GM13976 (cell line): ENCODE measurements around the gene IFNK.
A peak's percentile ranks its signal among the peaks of the same experiment; 100 is the strongest.

Experiments used
- DNase-seq: peaks from one replicate; pipeline ENCODE4 v3.0.0; 2012; ENCODE audit warnings: low spot score
- CTCF ChIP-seq: IDR thresholded peaks from 2 replicates; pipeline ENCODE4 v1.5.1; 2012; ENCODE audit warnings: borderline replicate concordance, mild to moderate bottlenecking; ENCODE audit not compliant: insufficient read depth; ENCODE audit errors: extremely low read depth, missing control alignments, control extremely low read depth
- in situ Hi-C: fragments of 300-500 bp; cut with MboI; formaldehyde crosslinking; loops from one replicate; pipeline ENCODE4 v1.12.0; 2022; ENCODE audit warnings: low sequenced_read_pairs, mixed read lengths, inconsistent platforms; ENCODE audit not compliant: unreplicated experiment

Gene IFNK

GRCh38 chr9:27529316-27530278 lies 5.5 kb downstream of the IFNK start, which contains the start of gene MOB3B:
TSS of gene MOB3B (minus strand) at chr9:27529814. CDS start at chr9:27455550, 74,264 bp downstream.
- in situ Hi-C loops, result loop anchor here (5.0 kb wide), 1 partner anchor 182 kb away; no protein-coding TSS in a partner anchor
- DNase-seq, result peak; percentile 85

GRCh38 chr9:27530915-27531755 lies 7.0 kb downstream of the IFNK start:
- in situ Hi-C loops, result no loop called here
- no peak for TF ChIP-seq CTCF
- DNase-seq, result no peak

More at GRCh38 chr9:27529316-27530278, 5.5 kb downstream of the IFNK start, which contains the start of gene MOB3B:
- peak; percentile 84 for TF ChIP-seq CTCF

- no peak for TF ChIP-seq CTCF
- no peak for DNase-seq
- in situ Hi-C loops, result no loop called here
These were observed 8.0 kb downstream of the IFNK start for GRCh38 chr9:27532046-27532445.

- no peak for DNase-seq
- in situ Hi-C loops, result no loop called here
- TF ChIP-seq CTCF, result no peak
These were observed 9.2 kb downstream of the IFNK start for GRCh38 chr9:27533311-27533710.

GRCh38 chr9:27534131-27534530 lies 10.0 kb downstream of the IFNK start:
- in situ Hi-C loops, result no loop called here
- DNase-seq, result no peak
- TF ChIP-seq CTCF, result no peak

- TF ChIP-seq CTCF, result no peak
- no peak for DNase-seq
- in situ Hi-C loops, result no loop called here
These were observed 10.6 kb downstream of the IFNK start for GRCh38 chr9:27534658-27535209.
